H1 (cell line): ENCODE data around the gene SMARCA2. TPM values are rescaled to one million over a fixed set of nuclear protein-coding genes. Genes with fewer than 3 reads are reported as not detected.

Experiments
- CTCF ChIA-PET: fragments of 300-600 bp; sonication (Branson Sonifier 250); formaldehyde crosslinking; loops from one replicate; lab custom pipeline; 2021; ENCODE audit not compliant: partially characterized antibody; lab: Charles Lee
- POLR2A ChIA-PET: fragments of 300-600 bp; sonication (Branson Sonifier 250); formaldehyde crosslinking; loops from one replicate; lab custom pipeline; 2021; ENCODE audit warnings: inconsistent platforms; ENCODE audit not compliant: partially characterized antibody; lab: Charles Lee
- DNase-seq, 2 experiments: peaks; one replicate each; pipeline versions ENCODE4 v3.0.0 to v3.0.0-alpha.2; 2010 to 2022; ENCODE audit warnings: low spot score in 2 of 2, low read depth in 1 of 2, mixed read lengths in 1 of 2
- FAIRE-seq: peaks from 2 replicates; lab custom pipeline; 2011; peaks lifted over from hg19 to GRCh38; lab: Jason Lieb, UNC
- H2AFZ ChIP-seq: 2 replicates; pipeline ENCODE4 v1.8.1; 2012; ENCODE audit warnings: low read length, inconsistent platforms
- H2AK5ac ChIP-seq: 2 replicates; pipeline ENCODE4 v1.6.1; 2013; ENCODE audit warnings: low read depth, low read length
- H2BK120ac ChIP-seq: replicated peaks from 2 replicates; pipeline ENCODE3; 2013; ENCODE audit warnings: low read depth, low read length, inconsistent platforms
- H2BK12ac ChIP-seq: 2 replicates; pipeline ENCODE4 v1.6.1; 2013; ENCODE audit warnings: low read depth, low read length
- H2BK15ac ChIP-seq: 2 replicates; pipeline ENCODE4 v1.6.1; 2013; ENCODE audit warnings: low read length
- H2BK20ac ChIP-seq: 2 replicates; pipeline ENCODE4 v1.6.1; 2013; ENCODE audit warnings: low read length
- H2BK5ac ChIP-seq: 2 replicates; pipeline ENCODE4 v1.6.1; 2013; ENCODE audit warnings: low read depth, low read length
- H3K14ac ChIP-seq: 2 replicates; pipeline ENCODE4 v1.6.1; 2013; ENCODE audit warnings: inconsistent platforms; ENCODE audit not compliant: insufficient read length
- H3K18ac ChIP-seq: 2 replicates; pipeline ENCODE4 v1.6.1; 2013; ENCODE audit warnings: low read length; ENCODE audit errors: extremely low read depth
- H3K23ac ChIP-seq: 2 replicates; pipeline ENCODE4 v1.6.1; 2013; ENCODE audit warnings: inconsistent platforms; ENCODE audit not compliant: insufficient read length
- H3K23me2 ChIP-seq: 2 replicates; pipeline ENCODE4 v1.6.1; 2013; ENCODE audit warnings: low read depth, low read length
- H3K27ac ChIP-seq: 2 replicates; pipeline ENCODE4 v1.6.1; 2011; ENCODE audit warnings: low read depth, low read length, inconsistent platforms
- H3K27me3 ChIP-seq, 4 experiments: replicated peaks in 1 of 4; 1 replicate in 1 of 4; 2 replicates in 3 of 4; pipeline versions ENCODE4 v1.6.1 to v1.8.1; 2011 to 2013; ENCODE audit warnings: low read length in 3 of 4, mild to moderate bottlenecking in 3 of 4, inconsistent platforms in 2 of 4, mixed read lengths in 2 of 4, moderate library complexity in 1 of 4; ENCODE audit not compliant: control insufficient read depth in 3 of 4, insufficient read depth in 3 of 4; ENCODE audit errors: extremely low read depth in 1 of 4
- H3K36me3 ChIP-seq, 4 experiments: 2 replicates each; pipeline versions ENCODE4 v1.6.1 to v1.8.1; 2011 to 2013; ENCODE audit warnings: mild to moderate bottlenecking in 4 of 4, low read length in 3 of 4, moderate library complexity in 2 of 4, control low read depth in 1 of 4, inconsistent platforms in 1 of 4; ENCODE audit not compliant: insufficient read depth in 4 of 4, control insufficient read depth in 2 of 4
- H3K4ac ChIP-seq: replicated peaks from 2 replicates; pipeline ENCODE3; 2013; ENCODE audit warnings: low read length, low read depth, mixed read lengths, inconsistent platforms; ENCODE audit not compliant: insufficient read length
- H3K4me1 ChIP-seq, 4 experiments: replicated peaks in 1 of 4; 1 replicate in 1 of 4; 2 replicates in 3 of 4; pipeline versions ENCODE4 v1.6.1 to v1.8.1; 2011 to 2013; ENCODE audit warnings: low read length in 3 of 4, inconsistent platforms in 2 of 4, mixed read lengths in 1 of 4; ENCODE audit not compliant: insufficient read depth in 4 of 4, control insufficient read depth in 3 of 4
- H3K4me2 ChIP-seq, 2 experiments: 2 replicates each; pipeline versions ENCODE4 v1.6.1 to v1.8.1; 2011 to 2013; ENCODE audit warnings: low read depth in 2 of 2, low read length in 2 of 2, control low read depth in 1 of 2, inconsistent platforms in 1 of 2, mild to moderate bottlenecking in 1 of 2; ENCODE audit not compliant: insufficient read depth in 1 of 2
- H3K4me3 ChIP-seq, 4 experiments: fragments of 200-600, 300-600 bp in 1 of 4; sonication (generic), shearing (Covaris generic), sonication (Bioruptor Twin) in 1 of 4; 2 replicates each; pipeline versions ENCODE4 v1.5.1 to v1.8.1; 2011 to 2016; ENCODE audit warnings: low read length in 4 of 4, low read depth in 3 of 4, control low read depth in 2 of 4, inconsistent platforms in 2 of 4, mild to moderate bottlenecking in 2 of 4, mixed read lengths in 1 of 4, moderate library complexity in 1 of 4; ENCODE audit not compliant: insufficient read depth in 2 of 4; ENCODE audit errors: extremely low read depth in 1 of 4
- H3K56ac ChIP-seq: replicated peaks from 2 replicates; pipeline ENCODE3; 2013; ENCODE audit warnings: low read depth, mild to moderate bottlenecking, mixed read lengths, low read length, inconsistent platforms; ENCODE audit not compliant: insufficient read length
- H3K79me1 ChIP-seq: 2 replicates; pipeline ENCODE4 v1.6.1; 2013; ENCODE audit warnings: low read depth, low read length, control low read depth
- H3K79me2 ChIP-seq, 2 experiments: 2 replicates each; pipeline versions ENCODE4 v1.6.1 to v1.8.1; 2012 to 2013; ENCODE audit warnings: low read length in 2 of 2, mild to moderate bottlenecking in 2 of 2, inconsistent platforms in 1 of 2; ENCODE audit not compliant: insufficient read depth in 2 of 2, control insufficient read depth in 1 of 2
- H3K9ac ChIP-seq, 4 experiments: replicated peaks in 1 of 4; 1 replicate in 1 of 4; 2 replicates in 3 of 4; pipeline versions ENCODE4 v1.6.1 to v1.8.1; 2011 to 2013; ENCODE audit warnings: low read depth in 3 of 4, low read length in 3 of 4, control low read depth in 2 of 4, mild to moderate bottlenecking in 2 of 4, moderate library complexity in 2 of 4, inconsistent platforms in 1 of 4; ENCODE audit errors: extremely low read depth in 1 of 4
- H3K9me3 ChIP-seq, 2 experiments: 2 replicates each; pipeline versions ENCODE4 v1.6.1 to v1.8.1; 2012 to 2013; ENCODE audit warnings: mild to moderate bottlenecking in 2 of 2, moderate library complexity in 2 of 2, control low read depth in 1 of 2, inconsistent platforms in 1 of 2, low read depth in 1 of 2, low read length in 1 of 2, mixed read lengths in 1 of 2; ENCODE audit not compliant: insufficient read depth in 2 of 2
- H4K20me1 ChIP-seq, 2 experiments: replicated peaks in 1 of 2; 2 replicates each; pipeline versions ENCODE3 to v1.8.1; 2011 to 2013; ENCODE audit warnings: inconsistent platforms in 2 of 2, low read length in 2 of 2, mild to moderate bottlenecking in 1 of 2; ENCODE audit not compliant: insufficient read depth in 2 of 2, control insufficient read depth in 1 of 2
- H4K5ac ChIP-seq: 2 replicates; pipeline ENCODE4 v1.6.1; 2013; ENCODE audit warnings: low read length, low read depth, mixed read lengths, inconsistent platforms; ENCODE audit not compliant: insufficient read length
- H4K8ac ChIP-seq: 2 replicates; pipeline ENCODE4 v1.8.0; 2013; ENCODE audit warnings: mild to moderate bottlenecking, moderate library complexity, low read length, inconsistent platforms; ENCODE audit not compliant: insufficient read depth; ENCODE audit errors: extremely low read depth
- H4K91ac ChIP-seq: replicated peaks from 2 replicates; pipeline ENCODE3; 2013; ENCODE audit warnings: low read length, mixed read lengths, inconsistent platforms; ENCODE audit not compliant: insufficient read length
- CHD1 ChIP-seq: IDR thresholded peaks from 2 replicates; pipeline ENCODE4 v1.6.1; 2012; ENCODE audit warnings: low read depth, low read length, improper control_type of control experiment
- CTBP2 ChIP-seq: IDR thresholded peaks from 2 replicates; pipeline ENCODE4 v1.7.0; 2011; ENCODE audit warnings: borderline replicate concordance, mild to moderate bottlenecking, moderate library complexity, mixed read lengths, low read length; ENCODE audit not compliant: insufficient read depth, insufficient read length
- EGR1 ChIP-seq: IDR thresholded peaks from 2 replicates; pipeline ENCODE4 v1.6.1; 2011; ENCODE audit warnings: low read depth, low read length, borderline replicate concordance
- FOSL1 ChIP-seq: IDR thresholded peaks from 2 replicates; pipeline ENCODE4 v1.6.1; 2011; ENCODE audit warnings: mild to moderate bottlenecking, low read depth, low read length, moderate library complexity; ENCODE audit not compliant: insufficient read depth
- HDAC2 ChIP-seq, 2 experiments: fragments of 300-600 bp in 1 of 2; sonication (generic) in 1 of 2; IDR thresholded peaks; 2 replicates each; pipeline ENCODE4 v1.6.1; 2011 to 2012; ENCODE audit warnings: low read depth in 2 of 2, low read length in 2 of 2, mild to moderate bottlenecking in 2 of 2, moderate library complexity in 2 of 2, borderline replicate concordance in 1 of 2, inconsistent platforms in 1 of 2
- HDAC6 ChIP-seq: IDR thresholded peaks from one replicate; pipeline ENCODE4 v1.7.1; 2012; ENCODE audit warnings: low read depth, mild to moderate bottlenecking, inconsistent platforms, low read length, moderate library complexity
- POLR2A ChIP-seq, 2 experiments: IDR thresholded peaks; 1 replicate in 1 of 2; 2 replicates in 1 of 2; pipeline ENCODE4 v1.6.1; 2011; ENCODE audit warnings: low read depth in 2 of 2, low read length in 2 of 2, mild to moderate bottlenecking in 2 of 2; ENCODE audit errors: control extremely low read depth in 1 of 2
- SIRT6 ChIP-seq: IDR thresholded peaks from one replicate; pipeline ENCODE4 v1.7.1; 2012; ENCODE audit warnings: low read length, inconsistent platforms
- SP1 ChIP-seq: IDR thresholded peaks from 2 replicates; pipeline ENCODE4 v1.6.1; 2011; ENCODE audit warnings: low read depth, low read length
- SUZ12 ChIP-seq: fragments of 200-600 bp; sonication (generic); IDR thresholded peaks from 2 replicates; pipeline ENCODE4 v1.6.1; 2012; ENCODE audit warnings: mild to moderate bottlenecking, inconsistent platforms, low read length, moderate library complexity, mixed read lengths
- WGBS, 2 experiments: shearing (Covaris generic) in 1 of 2; methylation state at CpG; one replicate each; pipeline versions ENCODE4 v1.1.6 to v1.1.7; 2013 to 2015; ENCODE audit warnings: low lambda C conversion rate in 2 of 2, mixed read lengths in 2 of 2, inconsistent platforms in 1 of 2, low coverage in 1 of 2, missing lambda C conversion rate in 1 of 2; ENCODE audit not compliant: insufficient replicate concordance in 2 of 2, insufficient coverage in 1 of 2, insufficient read length in 1 of 2; ENCODE audit errors: extremely low coverage in 1 of 2, missing lambda C conversion rate in 1 of 2; 5-methylcytosine and 5-hydroxymethylcytosine counted together
- polyA plus RNA-seq, 7 experiments: library from polyadenylated mRNA; depleted of rRNA in 3 of 7; stranded (reverse) in 5 of 7; unstranded in 2 of 7; fragments of >200 nt in 5 of 7; fragments of 200-250 nt in 2 of 7; gene quantifications; 1 replicate in 5 of 7; 2 replicates in 1 of 7; 4 replicates in 1 of 7; pipeline versions ENCODE4 v1.2.1 to v1.2.3, GENCODE V29; 2011 to 2013; ENCODE audit warnings: missing spikeins in 2 of 7, mixed read lengths in 2 of 7
- total RNA-seq: library from RNA; stranded (reverse); fragmentation: NEBNext Ultra II Directional; extraction: Animal tissue kit (Norgen Biotek cat#: 25700); gene quantifications from 2 replicates; pipeline ENCODE4 v1.2.1, GENCODE V29; 2021
- TF ChIP-seq, protein P1 (sequence below), 3 experiments: IDR thresholded peaks; 1 replicate in 2 of 3; 2 replicates in 1 of 3; pipeline versions ENCODE4 v1.5.1 to v1.6.1; 2011; ENCODE audit warnings: low read length in 3 of 3, mild to moderate bottlenecking in 3 of 3, inconsistent platforms in 2 of 3, low read depth in 1 of 3, moderate library complexity in 1 of 3; ENCODE audit not compliant: insufficient read depth in 1 of 3; ENCODE audit errors: control extremely low read depth in 1 of 3

Gene SMARCA2
- total and polyA plus RNA-seq, 2 of the 8 experiments (the other 6 are each of a cell fraction or from before 2014, with no cell fraction given): 6.3 to 21.7 TPM

DNA sequence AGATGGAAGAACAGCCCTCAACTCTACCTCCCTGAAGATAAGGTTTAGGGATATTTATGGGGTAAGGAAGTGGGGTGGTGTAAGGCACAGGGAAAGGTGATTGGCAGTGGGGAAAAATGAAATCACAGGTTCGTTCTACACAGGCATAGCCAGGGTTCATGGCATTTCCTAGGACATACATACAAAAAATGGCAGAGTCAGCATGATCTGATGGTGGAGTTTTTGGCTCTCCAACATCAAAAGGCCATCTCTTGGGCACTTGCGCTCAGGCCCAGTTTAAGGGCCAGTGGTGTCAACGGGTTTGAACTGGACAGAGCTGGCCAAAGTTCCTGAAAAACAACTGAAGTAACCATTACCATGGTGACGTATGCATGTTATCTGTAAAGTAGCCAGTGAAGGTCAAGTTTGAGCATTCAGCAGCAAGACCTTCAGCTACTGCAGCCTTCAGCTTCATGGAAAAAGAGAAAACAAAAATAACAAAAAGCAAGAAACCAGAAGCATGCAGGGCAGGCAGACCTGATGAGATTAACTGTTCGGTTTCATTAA is 92.8 kb downstream of the SMARCA2 start:
- 87% methylated on average over 5 of the region's 5 CpGs; no CpG with 5 or more reads in 1 of the 2 experiments for WGBS, 2 experiments
- FAIRE-seq: no peak
- TF ChIP-seq POLR2A (IDR thresholded peaks at IDR 0.05; ENCODE audit: control extremely low read depth in 1 of 2, low read depth in 2 of 2, low read length in 2 of 2): no peak
- no peak for TF ChIP-seq CHD1
- no peak for TF ChIP-seq SUZ12
- no peak for TF ChIP-seq FOSL1
- TF ChIP-seq, protein P1, sequence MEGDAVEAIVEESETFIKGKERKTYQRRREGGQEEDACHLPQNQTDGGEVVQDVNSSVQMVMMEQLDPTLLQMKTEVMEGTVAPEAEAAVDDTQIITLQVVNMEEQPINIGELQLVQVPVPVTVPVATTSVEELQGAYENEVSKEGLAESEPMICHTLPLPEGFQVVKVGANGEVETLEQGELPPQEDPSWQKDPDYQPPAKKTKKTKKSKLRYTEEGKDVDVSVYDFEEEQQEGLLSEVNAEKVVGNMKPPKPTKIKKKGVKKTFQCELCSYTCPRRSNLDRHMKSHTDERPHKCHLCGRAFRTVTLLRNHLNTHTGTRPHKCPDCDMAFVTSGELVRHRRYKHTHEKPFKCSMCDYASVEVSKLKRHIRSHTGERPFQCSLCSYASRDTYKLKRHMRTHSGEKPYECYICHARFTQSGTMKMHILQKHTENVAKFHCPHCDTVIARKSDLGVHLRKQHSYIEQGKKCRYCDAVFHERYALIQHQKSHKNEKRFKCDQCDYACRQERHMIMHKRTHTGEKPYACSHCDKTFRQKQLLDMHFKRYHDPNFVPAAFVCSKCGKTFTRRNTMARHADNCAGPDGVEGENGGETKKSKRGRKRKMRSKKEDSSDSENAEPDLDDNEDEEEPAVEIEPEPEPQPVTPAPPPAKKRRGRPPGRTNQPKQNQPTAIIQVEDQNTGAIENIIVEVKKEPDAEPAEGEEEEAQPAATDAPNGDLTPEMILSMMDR (IDR thresholded peaks at IDR 0.05; ENCODE audit: control extremely low read depth in 1 of 3, insufficient read depth in 1 of 3, low read depth in 1 of 3, low read length in 3 of 3): no peak
- TF ChIP-seq HDAC2 (IDR thresholded peaks at IDR 0.05; ENCODE audit: borderline replicate concordance in 1 of 2, low read depth in 2 of 2, low read length in 2 of 2): no peak
- no peak for TF ChIP-seq EGR1
- no peak for TF ChIP-seq HDAC6
- TF ChIP-seq SP1: no peak
- no peak for TF ChIP-seq CTBP2
- no peak for TF ChIP-seq SIRT6

More for the DNA sequence above, 92.8 kb downstream of the SMARCA2 start:
- Histone ChIP-seq H3K56ac (no peak overlapping the region), H3K4me3 (no peak overlapping the region), H2AFZ (no peak overlapping the region), H4K20me1 (no peaks in the 10 kb centered on the region), H3K18ac (no peak overlapping the region), H2BK20ac (no peak overlapping the region), H2BK15ac (no peak overlapping the region), H3K27ac (no peak overlapping the region), H4K91ac (no peak overlapping the region), H4K8ac (no peak overlapping the region), H3K14ac (no peak overlapping the region), H3K23me2 (no peaks in the 10 kb centered on the region), H4K5ac (no peak overlapping the region), H3K9me3 (no peaks in the 10 kb centered on the region), H2AK5ac (no peak overlapping the region), H3K79me1 (no peaks in the 10 kb centered on the region), H2BK120ac (no peak overlapping the region), H3K4ac (no peak overlapping the region), H3K23ac (no peak overlapping the region), H3K79me2 (no peaks in the 10 kb centered on the region), H3K4me2 (no peak overlapping the region), H3K4me1 (no peaks in the 10 kb centered on the region), H2BK12ac (no peak overlapping the region), H2BK5ac (no peak overlapping the region), H3K36me3 (no peaks in the 10 kb centered on the region), H3K27me3 (no peaks in the 10 kb centered on the region), H3K9ac (no peak overlapping the region)
- CTCF ChIA-PET: interaction anchor here (0.7 to 3.6 kb wide), 4 partner anchors 8 to 315 kb away, joined by 3 to 19 read pairs (median 4); no protein-coding TSS in a partner anchor
- POLR2A ChIA-PET: interaction anchor here (1.2 to 1.3 kb wide), 2 partner anchors 11 to 14 kb away, joined by 3 to 5 read pairs; no protein-coding TSS in a partner anchor
- DNase-seq: no peak
